Epithelial cell of prostate (primary cell): ENCODE measurements around the gene C11orf42.
A peak's percentile ranks its signal among the peaks of the same experiment; 100 is the strongest.
"Not testable (repeated sequence)": the region's sequence is repeated elsewhere in the genome, so short reads cannot be mapped to it uniquely, and the experiment has no call there.

ENCODE experiments used
- DNase-seq: peaks from one replicate; pipeline ENCODE4 v3.0.0-alpha.2; 2011; ENCODE audit warnings: low read depth, low spot score
- H3K27ac ChIP-seq: fragments of 450-650 bp; 2 replicates; pipeline ENCODE4 v1.5.1; 2017; ENCODE audit warnings: mild to moderate bottlenecking

The C11orf42 gene

GRCh38 chr11:6219359-6219758 lies 14.0 kb downstream of the C11orf42 start:
- DNase-seq, result peak; percentile 81
- peak overlapping the region; percentile 77 for H3K27ac ChIP-seq

GRCh38 chr11:6223854-6224253 lies 18.5 kb downstream of the C11orf42 start:
- H3K27ac ChIP-seq, result no peak overlapping the region
- DNase-seq, result no peak

GRCh38 chr11:6224421-6224820 lies 19.1 kb downstream of the C11orf42 start:
- H3K27ac ChIP-seq, result no peak overlapping the region
- no peak for DNase-seq

GRCh38 chr11:6225024-6225423 lies 19.7 kb downstream of the C11orf42 start:
- H3K27ac ChIP-seq, result no peak overlapping the region
- no peak for DNase-seq

GRCh38 chr11:6225896-6226295 lies 20.5 kb downstream of the C11orf42 start:
- no peak for DNase-seq
- no peak overlapping the region for H3K27ac ChIP-seq

DNA sequence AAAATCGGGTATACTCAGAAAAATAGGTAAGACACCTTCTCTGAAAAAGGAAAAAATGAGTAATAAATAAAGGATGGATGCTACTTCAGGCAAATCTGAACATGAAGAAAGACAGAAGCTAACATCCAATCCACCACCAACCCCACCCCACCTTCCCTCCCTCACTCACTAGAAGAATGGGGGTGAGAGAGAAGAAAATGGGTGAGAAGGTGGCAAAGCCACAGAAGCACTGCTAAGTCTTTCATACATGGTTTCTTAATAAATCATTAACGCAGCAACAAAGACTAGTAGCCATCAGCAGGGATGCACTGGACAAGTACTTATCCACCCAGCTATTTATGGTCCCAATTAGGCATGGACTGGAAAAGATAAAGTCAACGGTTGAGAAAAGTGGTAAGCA lies 23.2 kb downstream of the C11orf42 start:
- no peak overlapping the region for H3K27ac ChIP-seq
- no peak for DNase-seq

DNA sequence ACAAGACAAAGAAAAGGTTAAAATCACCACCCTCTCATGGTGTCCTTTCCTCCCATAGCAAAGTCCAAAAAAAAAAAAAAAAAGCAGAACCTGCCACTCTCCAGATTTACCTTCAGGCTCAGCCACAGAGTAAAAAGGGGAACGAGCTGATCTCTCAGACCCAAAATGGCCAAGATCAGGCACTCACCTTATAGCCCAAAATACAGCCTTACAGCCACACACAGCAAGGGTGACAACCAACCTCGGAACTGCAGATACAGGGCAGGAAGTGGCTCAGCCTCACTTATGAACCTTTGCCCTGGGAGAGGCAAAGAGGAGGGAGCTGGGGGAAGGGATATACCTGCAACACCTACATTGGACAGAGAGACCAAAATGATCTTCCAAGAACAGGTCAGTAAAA lies 24.6 kb downstream of the C11orf42 start:
- no peak for DNase-seq
- H3K27ac ChIP-seq, result no peak overlapping the region

- no peak overlapping the region for H3K27ac ChIP-seq
- no peak for DNase-seq
Observed at GRCh38 chr11:6232899-6233298, 27.5 kb downstream of the C11orf42 start.

DNA sequence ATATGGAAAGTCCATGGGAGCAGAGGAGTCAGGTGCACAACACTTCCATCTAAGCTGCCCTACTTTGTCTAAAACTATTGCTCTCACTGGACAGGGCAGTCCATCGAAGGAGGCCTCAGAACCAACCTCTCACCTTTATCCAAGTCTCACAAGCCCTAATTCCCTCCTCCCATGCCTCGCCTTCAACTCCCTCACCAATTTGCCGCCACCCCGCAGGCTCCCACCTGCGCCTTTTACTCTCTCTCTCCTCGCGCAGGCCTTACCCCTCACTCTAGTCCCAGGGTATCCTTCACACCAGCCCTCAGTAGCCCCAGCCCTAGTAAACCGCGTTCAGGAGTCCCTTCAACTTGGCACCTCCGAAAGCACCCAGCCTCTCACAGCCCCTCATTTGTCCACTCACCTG lies 28.6 kb downstream of the C11orf42 start:
- no peak for DNase-seq

DNA sequence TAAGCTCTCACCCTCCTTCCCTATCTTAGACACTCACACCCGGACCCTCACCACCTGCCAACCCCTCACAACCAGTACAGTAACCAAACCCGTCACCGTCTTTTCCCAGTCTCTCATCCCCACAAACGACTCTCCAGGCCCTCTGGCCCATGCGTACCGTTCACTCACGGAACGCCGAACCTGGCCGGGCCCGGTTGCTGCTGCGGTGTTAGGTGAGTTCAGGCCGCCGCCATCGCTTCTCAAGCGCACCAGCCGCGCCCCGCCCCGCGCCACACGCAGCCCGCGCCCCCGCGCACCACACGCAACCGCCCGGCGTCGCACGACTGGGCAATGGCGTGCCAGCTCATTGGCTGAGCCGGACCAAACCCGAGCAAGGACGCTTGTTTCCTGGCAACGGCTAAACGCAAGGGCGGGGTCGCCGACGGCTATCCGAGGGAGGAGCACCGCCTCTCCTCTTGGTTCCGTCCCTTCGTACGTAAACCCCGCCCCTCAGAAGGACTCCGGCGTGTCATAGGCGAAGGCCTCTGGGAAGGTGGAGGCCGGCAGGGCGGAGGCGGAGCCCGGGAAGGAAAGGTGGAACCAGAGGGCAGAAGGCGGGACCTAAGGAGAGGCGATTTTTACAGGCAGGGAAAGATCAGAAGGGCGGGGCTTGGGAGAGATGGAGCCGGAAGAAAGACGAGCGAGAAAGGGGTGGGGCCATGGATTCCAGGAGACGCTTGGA lies 29.2 kb downstream of the C11orf42 start, which contains the start of gene FHIP1B:
Gene FHIP1B (minus strand): TSS at position 250 of the 721 bp plus-strand sequence. CDS start 10,120 bp downstream, outside the sequence.
- peak; percentile 99 for DNase-seq
- peak within 1 kb of the TSS; percentile 81 for H3K27ac ChIP-seq

More for the DNA sequence above, 28.6 kb downstream of the C11orf42 start:
- peak overlapping the region; percentile 41 for H3K27ac ChIP-seq

DNA sequence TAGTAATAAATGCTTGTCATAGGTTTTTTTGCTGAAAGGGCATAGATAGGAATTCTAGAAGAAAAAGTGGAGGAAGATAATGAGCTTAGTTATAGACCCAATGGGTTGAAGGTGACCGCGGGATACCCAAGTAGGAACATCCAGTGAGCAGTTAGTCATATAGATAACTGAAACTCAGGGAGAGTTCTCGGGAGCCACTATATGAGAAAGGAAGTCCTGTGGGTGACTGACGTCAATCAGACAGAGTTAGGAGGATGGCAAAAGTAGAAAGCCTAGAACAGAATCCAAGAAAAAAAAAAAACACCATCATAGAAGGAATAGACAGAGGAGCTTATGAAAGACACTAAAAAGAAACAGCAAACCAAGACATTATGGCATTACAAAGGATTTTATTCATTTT lies 31.9 kb downstream of the C11orf42 start:
- no peak overlapping the region for H3K27ac ChIP-seq
- DNase-seq, result no peak

DNA sequence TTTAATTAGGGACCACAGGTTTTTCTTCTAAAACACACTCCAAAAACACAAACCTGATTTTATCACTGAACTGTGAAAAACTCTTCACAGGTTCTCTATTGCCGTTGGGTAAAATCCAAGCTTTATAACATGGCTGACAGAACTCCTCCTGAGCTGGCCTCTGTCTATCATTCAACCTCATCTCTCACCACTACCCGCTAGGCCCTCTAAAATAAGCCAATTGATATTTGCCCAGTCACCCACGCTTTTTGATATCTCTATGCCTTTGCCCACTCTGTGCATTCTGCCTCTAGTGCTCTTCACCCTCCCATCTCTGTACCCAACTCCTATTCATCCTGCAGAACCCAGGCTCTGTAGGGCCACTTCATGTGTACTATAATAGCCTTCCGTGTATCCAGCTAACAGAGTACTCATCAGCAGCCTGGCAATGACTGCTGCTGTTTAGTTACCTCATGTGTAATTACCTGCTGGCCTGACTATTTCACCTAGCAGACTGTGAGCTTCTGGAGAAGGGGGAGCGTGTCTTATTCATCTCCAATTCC lies 32.5 kb downstream of the C11orf42 start:
- DNase-seq, result no peak
- H3K27ac ChIP-seq, result no peak overlapping the region

DNA sequence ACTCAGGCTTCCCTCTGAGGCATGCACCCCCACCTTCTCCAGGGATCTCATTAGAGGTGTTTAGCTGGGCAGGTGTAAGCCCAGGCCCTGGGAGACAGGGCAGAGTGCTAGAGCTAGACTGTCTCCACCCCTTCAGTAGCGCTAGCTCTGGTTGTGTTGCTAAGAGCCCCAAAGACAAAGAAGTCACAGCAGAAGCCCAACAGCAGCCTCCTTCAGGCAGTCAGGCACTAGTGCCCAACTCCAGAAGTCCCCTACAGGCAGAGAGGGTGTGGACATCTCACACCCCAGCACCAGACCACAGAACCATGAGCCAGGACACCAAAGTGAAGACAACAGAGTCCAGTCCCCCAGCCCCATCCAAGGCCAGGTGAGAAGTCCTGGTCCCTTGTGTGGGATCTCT lies 33.5 kb downstream of the C11orf42 start, which contains the start of gene CNGA4:
Gene CNGA4 (plus strand): TSS at position 188 of the 400 bp plus-strand sequence. CDS start 118 bp downstream, at position 306.
- DNase-seq, result no peak
- no peak within 1 kb of the TSS for H3K27ac ChIP-seq

DNA sequence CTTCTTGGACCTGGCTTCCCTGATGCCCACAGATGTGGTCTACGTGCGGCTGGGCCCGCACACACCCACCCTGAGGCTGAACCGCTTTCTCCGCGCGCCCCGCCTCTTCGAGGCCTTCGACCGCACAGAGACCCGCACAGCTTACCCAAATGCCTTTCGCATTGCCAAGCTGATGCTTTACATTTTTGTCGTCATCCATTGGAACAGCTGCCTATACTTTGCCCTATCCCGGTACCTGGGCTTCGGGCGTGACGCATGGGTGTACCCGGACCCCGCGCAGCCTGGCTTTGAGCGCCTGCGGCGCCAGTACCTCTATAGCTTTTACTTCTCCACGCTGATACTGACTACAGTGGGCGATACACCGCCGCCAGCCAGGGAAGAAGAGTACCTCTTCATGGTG lies 34.8 kb downstream of the C11orf42 start:
- H3K27ac ChIP-seq, result no peak overlapping the region

GRCh38 chr11:6240781-6241180 lies 35.4 kb downstream of the C11orf42 start:
- DNase-seq, result no peak
- no peak overlapping the region for H3K27ac ChIP-seq

More for the DNA sequence above, 34.8 kb downstream of the C11orf42 start:
- DNase-seq, result no peak

- H3K27ac ChIP-seq, result no peak overlapping the region
- no peak for DNase-seq
Observed at GRCh38 chr11:6241316-6241715, 36.0 kb downstream of the C11orf42 start.

DNA sequence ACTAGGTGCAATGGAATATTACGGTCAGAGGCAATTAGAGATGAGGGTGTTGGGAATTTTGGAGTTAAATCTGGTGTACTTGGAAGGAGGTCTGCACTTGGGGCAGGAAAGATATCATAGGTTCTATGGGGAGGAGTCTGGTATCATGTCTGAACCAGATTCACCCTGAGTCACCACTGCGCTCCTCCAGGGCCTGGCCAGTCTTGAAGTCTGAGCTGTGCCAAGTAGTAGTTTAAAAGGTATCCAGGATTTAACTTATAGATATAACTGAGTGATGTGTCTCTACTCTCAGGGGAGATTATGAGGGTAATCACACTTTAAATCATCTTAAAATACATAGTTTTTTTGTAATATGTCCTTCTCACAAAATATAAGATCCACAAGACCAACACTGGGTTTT lies 40.2 kb downstream of the C11orf42 start:
- peak; percentile 20 for DNase-seq
- H3K27ac ChIP-seq, result no peak overlapping the region

DNA sequence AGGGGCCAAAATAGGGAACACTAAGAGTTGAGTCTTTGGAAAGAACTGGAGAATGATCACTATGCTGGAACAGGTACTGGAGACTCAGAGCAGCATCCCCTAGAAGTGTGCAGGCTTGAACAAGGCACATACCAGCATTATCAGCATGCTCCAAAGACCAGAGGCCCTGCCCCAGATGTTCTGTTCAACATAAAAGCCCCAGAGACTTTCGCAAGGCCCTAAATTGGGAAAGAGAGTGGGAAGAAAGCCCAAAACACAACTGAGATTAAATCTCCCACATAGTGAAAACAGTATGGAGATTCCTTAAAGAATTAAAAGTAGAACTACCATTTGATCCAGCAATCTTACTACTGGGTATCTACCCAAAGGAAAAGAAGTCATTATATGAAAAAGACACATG lies 42.9 kb downstream of the C11orf42 start:
- H3K27ac ChIP-seq, result no peak overlapping the region
- no peak for DNase-seq

GRCh38 chr11:6248897-6249296 lies 43.5 kb downstream of the C11orf42 start:
- DNase-seq, H3K27ac ChIP-seq: not testable (repeated sequence)

GRCh38 chr11:6249770-6250555 lies 44.6 kb downstream of the C11orf42 start:
- DNase-seq, result peak; percentile 58
- H3K27ac ChIP-seq, result no peak overlapping the region

- DNase-seq, result no peak
Observed at GRCh38 chr11:6251120-6251733, 45.9 kb downstream of the C11orf42 start.

More at GRCh38 chr11:6251120-6251733, 45.9 kb downstream of the C11orf42 start:
- H3K27ac ChIP-seq, result no peak overlapping the region
